Hepatocyte (in vitro differentiated cells): ENCODE results near the gene SH2D7. TPM values are rescaled to one million over a fixed set of nuclear protein-coding genes. Genes with fewer than 3 reads are reported as not detected.

Experiments
- DNase-seq: peaks from one replicate; pipeline ENCODE4 v3.0.0-alpha.2; 2016; ENCODE audit warnings: low spot score
- H2AFZ ChIP-seq: fragments of 200-600 bp; sonication (generic); 2 replicates; pipeline ENCODE4 v1.6.0; 2016; ENCODE audit warnings: antibody characterized with exemption, mild to moderate bottlenecking
- H3K27ac ChIP-seq: fragments of 200-600 bp; sonication (generic); 2 replicates; pipeline ENCODE4 v1.5.1; 2016; ENCODE audit warnings: mild to moderate bottlenecking
- H3K27me3 ChIP-seq: fragments of 200-600 bp; sonication (generic); 2 replicates; pipeline ENCODE4 v1.6.1; 2016
- H3K36me3 ChIP-seq: fragments of 200-600 bp; sonication (generic); replicated peaks from 2 replicates; pipeline ENCODE4 v1.5.1; 2016; ENCODE audit warnings: low read depth; ENCODE audit not compliant: insufficient read depth
- H3K4me1 ChIP-seq: fragments of 200-600 bp; sonication (generic); 2 replicates; pipeline ENCODE4 v1.5.1; 2016; ENCODE audit warnings: mild to moderate bottlenecking, moderate library complexity; ENCODE audit not compliant: insufficient read depth
- H3K4me2 ChIP-seq: fragments of 200-600 bp; sonication (generic); 2 replicates; pipeline ENCODE4 v1.6.0; 2016
- H3K4me3 ChIP-seq: fragments of 200-600 bp; sonication (generic); 2 replicates; pipeline ENCODE4 v1.5.1; 2016; ENCODE audit warnings: mild to moderate bottlenecking
- H3K79me2 ChIP-seq: fragments of 200-600 bp; sonication (generic); 2 replicates; pipeline ENCODE4 v1.6.0; 2017; ENCODE audit warnings: mild to moderate bottlenecking
- H3K9me2 ChIP-seq: fragments of 200-600 bp; sonication (generic); replicated peaks from 2 replicates; pipeline ENCODE4 v1.6.0; 2017; ENCODE audit warnings: mild to moderate bottlenecking; ENCODE audit not compliant: insufficient read depth
- H3K9me3 ChIP-seq: fragments of 200-600 bp; sonication (generic); 2 replicates; pipeline ENCODE4 v1.5.1; 2016; ENCODE audit warnings: low read depth, mild to moderate bottlenecking
- H4K20me1 ChIP-seq: fragments of 200-600 bp; sonication (generic); 2 replicates; pipeline ENCODE4 v1.6.0; 2016; ENCODE audit warnings: mild to moderate bottlenecking; ENCODE audit not compliant: insufficient read depth, poor library complexity, severe bottlenecking
- EZH2 ChIP-seq: fragments of 200-600 bp; sonication (generic); IDR thresholded peaks from 2 replicates; pipeline ENCODE4 v1.6.1; 2016; ENCODE audit warnings: antibody characterized with exemption, mild to moderate bottlenecking, borderline replicate concordance
- EZH2phosphoT487 ChIP-seq: fragments of 200-600 bp; sonication (generic); IDR thresholded peaks from one replicate; pipeline ENCODE4 v1.6.1; 2018; ENCODE audit warnings: antibody characterized with exemption, mild to moderate bottlenecking, low read depth, moderate library complexity; ENCODE audit not compliant: unreplicated experiment, severe bottlenecking
- WGBS: methylation state at CpG from one replicate; pipeline ENCODE4 v1.1.6; 2016; ENCODE audit warnings: low lambda C conversion rate; ENCODE audit errors: missing lambda C conversion rate; 5-methylcytosine and 5-hydroxymethylcytosine counted together
- polyA plus RNA-seq: library from polyadenylated mRNA; unstranded; fragments of >200 nt; fragmentation: Nextera tagmentation; extraction: Ambion mirVana; gene quantifications from 2 replicates; pipeline ENCODE4 v1.2.1, GENCODE V29; 2016
- total RNA-seq: library from RNA; depleted of rRNA; stranded (reverse); fragments of >200 nt; gene quantifications from 2 replicates; pipeline ENCODE4 v1.2.3, GENCODE V29; 2014
- TF ChIP-seq, protein P1 (sequence below): fragments of 200-600 bp; sonication (generic); IDR thresholded peaks from 2 replicates; pipeline ENCODE4 v1.5.1; 2016; ENCODE audit warnings: antibody characterized with exemption, mild to moderate bottlenecking; ENCODE audit not compliant: poor library complexity

SH2D7 gene
- total and polyA plus RNA-seq, 2 experiments from 2014 or later: 0.22 TPM; not detected in 1

DNA sequence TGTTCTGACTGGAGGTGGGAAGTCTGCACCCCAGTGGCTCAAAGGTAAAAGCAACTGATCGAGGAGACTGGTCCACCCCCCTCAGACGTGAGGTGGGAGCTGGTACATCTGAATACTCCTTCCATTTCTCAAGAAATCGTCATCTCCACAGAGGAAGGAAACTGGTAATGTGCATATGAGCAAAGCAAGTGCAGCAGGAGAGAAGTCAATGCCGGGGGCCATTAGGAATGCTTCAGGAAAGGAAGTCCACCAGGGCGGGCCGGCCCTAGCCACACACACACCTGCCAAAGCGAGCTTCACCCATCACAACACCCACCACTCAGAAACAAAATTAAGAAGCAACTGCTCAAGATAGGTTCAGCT lies 23.3 kb upstream of the SH2D7 start:
- H3K36me3 ChIP-seq: no peaks in the 10 kb centered on the region
- H3K9me2 ChIP-seq: no peaks in the 10 kb centered on the region
- H4K20me1 ChIP-seq: no peaks in the 10 kb centered on the region
- no peaks in the 10 kb centered on the region for H3K27me3 ChIP-seq
- peaks cover 89% of the 10 kb centered on the region for H3K79me2 ChIP-seq
- H3K27ac ChIP-seq: peak overlapping the region; percentile 87
- no peaks in the 10 kb centered on the region for H3K9me3 ChIP-seq
- WGBS: 85% methylated on average over 7 of the region's 7 CpGs
- no peak overlapping the region for H3K4me3 ChIP-seq
- peaks cover 78% of the 10 kb centered on the region for H3K4me1 ChIP-seq
- H2AFZ ChIP-seq: no peak overlapping the region
- no peak for DNase-seq
- TF ChIP-seq, protein P1, sequence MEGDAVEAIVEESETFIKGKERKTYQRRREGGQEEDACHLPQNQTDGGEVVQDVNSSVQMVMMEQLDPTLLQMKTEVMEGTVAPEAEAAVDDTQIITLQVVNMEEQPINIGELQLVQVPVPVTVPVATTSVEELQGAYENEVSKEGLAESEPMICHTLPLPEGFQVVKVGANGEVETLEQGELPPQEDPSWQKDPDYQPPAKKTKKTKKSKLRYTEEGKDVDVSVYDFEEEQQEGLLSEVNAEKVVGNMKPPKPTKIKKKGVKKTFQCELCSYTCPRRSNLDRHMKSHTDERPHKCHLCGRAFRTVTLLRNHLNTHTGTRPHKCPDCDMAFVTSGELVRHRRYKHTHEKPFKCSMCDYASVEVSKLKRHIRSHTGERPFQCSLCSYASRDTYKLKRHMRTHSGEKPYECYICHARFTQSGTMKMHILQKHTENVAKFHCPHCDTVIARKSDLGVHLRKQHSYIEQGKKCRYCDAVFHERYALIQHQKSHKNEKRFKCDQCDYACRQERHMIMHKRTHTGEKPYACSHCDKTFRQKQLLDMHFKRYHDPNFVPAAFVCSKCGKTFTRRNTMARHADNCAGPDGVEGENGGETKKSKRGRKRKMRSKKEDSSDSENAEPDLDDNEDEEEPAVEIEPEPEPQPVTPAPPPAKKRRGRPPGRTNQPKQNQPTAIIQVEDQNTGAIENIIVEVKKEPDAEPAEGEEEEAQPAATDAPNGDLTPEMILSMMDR: no peak
- no peak for TF ChIP-seq EZH2
- no peak for TF ChIP-seq EZH2phosphoT487
- peak overlapping the region; percentile 48 for H3K4me2 ChIP-seq

DNA sequence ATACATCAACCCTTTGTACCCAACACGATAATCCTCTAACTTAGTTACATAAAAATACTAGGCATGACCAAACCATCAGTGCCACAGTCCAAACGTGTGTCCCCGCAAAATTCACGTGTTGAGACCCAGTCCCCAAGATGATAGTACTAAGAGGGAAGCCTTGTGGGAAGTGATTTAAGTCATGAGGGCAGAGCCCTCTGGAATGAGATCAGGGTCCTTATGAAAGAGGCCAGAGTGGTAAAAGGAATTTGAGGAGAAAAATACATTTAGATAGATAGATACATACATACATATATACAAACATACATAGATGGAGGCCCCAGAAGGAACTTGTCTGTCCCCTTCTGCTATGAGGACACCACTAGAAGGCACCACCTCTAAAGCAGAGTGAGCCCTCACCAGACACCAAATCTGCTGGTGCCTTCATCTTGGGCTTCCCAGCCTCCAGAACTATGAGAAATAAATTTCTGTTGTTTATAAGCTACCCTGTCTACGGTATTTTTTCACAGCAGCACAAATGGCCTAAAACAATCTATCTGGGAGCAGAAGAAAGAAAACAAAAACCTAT lies 22.8 kb upstream of the SH2D7 start:
- Histone ChIP-seq H4K20me1 (no peaks in the 10 kb centered on the region), H3K79me2 (peaks cover 90% of the 10 kb centered on the region), H3K9me2 (no peaks in the 10 kb centered on the region), H2AFZ (no peak overlapping the region), H3K27ac (peak overlapping the region; percentile 87), H3K36me3 (no peaks in the 10 kb centered on the region), H3K4me1 (peaks cover 73% of the 10 kb centered on the region), H3K4me3 (no peak overlapping the region), H3K4me2 (peak overlapping the region; percentile 48), H3K9me3 (no peaks in the 10 kb centered on the region), H3K27me3 (no peaks in the 10 kb centered on the region)
- TF ChIP-seq EZH2phosphoT487 (no peak), EZH2 (no peak)
- TF ChIP-seq, protein P1: no peak
- 87% methylated on average over 5 of the region's 5 CpGs for WGBS
- DNase-seq: no peak

DNA sequence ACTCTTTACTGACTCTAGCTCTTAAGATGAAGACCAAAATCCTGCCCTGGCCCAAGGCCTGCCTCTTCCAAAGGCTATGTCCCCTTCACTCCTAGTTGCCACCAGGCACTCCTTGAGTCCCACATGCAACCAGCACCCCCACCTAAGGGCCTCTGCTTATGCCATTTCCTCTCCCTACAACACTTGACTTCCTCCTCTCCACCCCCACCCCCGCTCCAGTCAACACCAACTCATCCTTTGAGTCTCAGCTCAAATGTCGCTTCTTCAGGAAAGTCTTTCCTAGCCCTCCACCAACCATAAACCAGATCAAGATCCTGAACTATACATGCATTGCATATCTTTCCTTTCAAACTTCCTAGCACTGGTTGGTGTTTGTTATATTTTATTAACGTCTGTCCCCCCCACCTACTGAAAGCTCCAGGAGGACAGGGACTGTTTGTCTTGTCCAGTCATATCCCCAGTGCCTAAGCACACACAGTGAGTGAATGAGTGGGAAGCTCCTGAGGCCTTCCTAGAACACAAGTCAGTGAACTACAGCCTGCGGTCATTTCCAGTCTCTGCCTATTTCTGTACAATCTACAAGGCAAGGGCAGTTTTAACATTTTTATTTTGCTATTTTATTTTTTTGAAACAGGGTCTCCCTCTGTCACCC lies 22.2 kb upstream of the SH2D7 start:
- Histone ChIP-seq H2AFZ (no peak overlapping the region), H3K79me2 (peaks cover 91% of the 10 kb centered on the region), H3K27me3 (no peaks in the 10 kb centered on the region), H3K4me3 (no peak overlapping the region), H3K4me2 (peak overlapping the region; percentile 21), H4K20me1 (no peaks in the 10 kb centered on the region), H3K4me1 (peaks cover 67% of the 10 kb centered on the region), H3K9me3 (no peaks in the 10 kb centered on the region), H3K36me3 (no peaks in the 10 kb centered on the region), H3K27ac (peak overlapping the region; percentile 87), H3K9me2 (no peaks in the 10 kb centered on the region)
- no peak for TF ChIP-seq EZH2
- no peak for TF ChIP-seq EZH2phosphoT487
- TF ChIP-seq, protein P1: no peak
- no peak for DNase-seq
- 93% methylated on average over 4 of the region's 4 CpGs for WGBS
